Kidney glomerular epithelial cell (primary cell): ENCODE measurements around the gene MRPS9.

Experiments
- DNase-seq: peaks from one replicate; lab custom pipeline; 2025; lab: John Stamatoyannopoulos, UW

MRPS9 gene

DNA sequence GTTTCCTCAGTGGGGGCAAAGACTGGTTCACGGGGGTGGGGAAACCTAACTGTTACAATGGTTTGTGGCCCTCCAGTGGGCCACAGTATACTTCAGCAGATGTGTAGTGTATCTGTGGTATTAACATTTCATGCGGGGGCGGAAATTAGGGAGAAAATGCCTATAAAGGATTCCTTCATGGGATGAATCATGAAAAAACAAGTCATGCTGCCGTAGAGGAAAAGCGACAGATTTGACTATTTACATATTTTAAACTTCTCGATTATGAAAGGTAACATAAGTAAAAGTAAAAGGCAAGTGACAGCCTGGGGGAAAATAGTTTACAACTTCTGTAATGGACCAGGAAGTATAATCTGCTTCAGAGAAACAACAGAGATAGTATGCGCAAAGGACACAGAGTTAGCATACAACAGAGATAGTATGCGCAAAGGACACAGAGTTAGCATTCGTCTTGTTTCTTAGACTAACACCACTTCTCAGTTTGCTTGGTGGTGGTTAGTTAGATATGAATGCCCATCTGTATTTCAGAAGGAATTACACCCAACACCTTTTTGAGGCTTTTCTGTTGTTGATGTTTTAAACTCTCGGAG is 41.1 kb downstream of the MRPS9 start:
- no peak for DNase-seq

DNA sequence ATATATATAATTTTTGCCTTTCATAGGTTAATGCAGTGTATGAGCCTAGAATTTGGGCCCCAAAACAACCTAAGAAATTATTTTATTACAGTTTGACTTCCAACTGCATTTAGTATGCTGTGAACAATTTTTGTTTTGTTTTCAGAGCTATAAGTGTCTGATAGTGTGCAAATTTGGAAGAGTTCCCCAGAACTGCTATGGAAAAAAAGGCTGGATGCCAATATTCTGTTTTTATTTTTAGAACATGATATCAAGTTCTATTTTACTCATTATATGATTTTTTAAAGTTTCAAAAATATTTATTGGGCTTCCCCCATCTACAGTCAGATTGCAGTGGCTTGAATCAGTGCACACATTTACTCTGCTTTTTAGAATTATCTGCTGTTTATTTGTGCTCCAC is 42.6 kb downstream of the MRPS9 start:
- DNase-seq, result no peak

DNA sequence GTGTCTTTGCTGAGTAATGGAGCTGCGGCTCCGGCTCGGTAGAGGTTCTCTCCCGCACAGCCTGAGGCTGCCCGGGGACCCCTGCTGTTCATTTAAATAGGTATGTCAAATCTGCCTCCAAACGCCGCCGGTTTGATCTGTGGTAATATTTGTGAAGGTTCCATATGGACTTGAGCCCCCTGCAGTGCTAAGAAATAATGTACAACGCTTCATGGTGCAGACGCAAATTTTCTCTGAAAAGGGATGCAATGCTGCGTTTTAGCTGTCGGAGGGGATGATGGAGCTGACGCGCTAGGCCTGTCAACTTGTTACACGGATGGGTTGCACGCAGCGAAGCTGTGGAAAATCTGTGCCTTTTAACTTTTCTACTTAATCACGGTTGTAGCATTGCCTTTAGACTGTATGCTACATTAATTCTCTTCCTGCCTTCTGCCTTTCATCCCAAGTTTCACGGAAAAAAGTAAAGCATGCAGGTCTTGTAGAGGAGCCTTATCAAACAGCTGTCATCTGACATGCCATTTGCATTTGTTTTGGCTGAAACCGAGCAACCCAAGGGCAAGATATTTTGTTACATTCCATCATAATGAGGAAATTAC is 43.2 kb downstream of the MRPS9 start:
- DNase-seq, result no peak

DNA sequence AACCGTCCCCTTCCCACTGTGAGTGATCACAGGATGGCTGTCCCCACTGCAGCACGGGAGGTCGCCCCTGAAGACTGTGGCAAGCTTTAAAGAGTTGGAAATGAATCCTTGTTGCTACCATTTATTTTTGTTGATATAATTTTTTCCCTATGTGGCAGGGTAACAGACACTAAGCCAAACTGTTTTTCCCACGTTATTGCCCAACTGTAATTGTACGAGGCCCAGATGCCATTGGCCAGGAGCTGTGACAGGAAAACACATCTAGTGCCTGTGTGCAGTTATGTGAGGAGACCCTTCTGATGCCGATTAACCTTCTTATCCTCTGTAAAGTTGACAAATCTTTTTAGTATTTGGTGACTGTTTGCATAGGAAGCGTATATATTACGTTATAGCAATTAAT is 44.2 kb downstream of the MRPS9 start:
- no peak for DNase-seq

DNA sequence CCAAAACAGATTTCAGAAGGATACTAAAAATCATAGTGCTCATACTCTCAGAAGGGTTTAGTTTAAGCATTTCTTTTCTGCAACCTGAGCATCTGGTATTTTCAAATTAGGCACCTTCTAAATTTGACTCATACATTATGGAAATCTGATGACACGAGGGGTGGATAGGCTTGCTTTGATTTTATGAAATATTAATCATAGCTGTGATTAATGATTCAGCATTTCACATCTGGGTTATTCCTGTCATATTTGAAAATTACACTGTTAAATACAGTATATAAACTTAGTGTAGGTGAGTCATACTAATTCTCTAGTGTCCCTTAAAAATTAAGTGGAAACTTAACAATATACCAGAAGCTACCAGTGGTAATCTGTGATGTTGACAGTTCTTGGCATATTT is 47.7 kb downstream of the MRPS9 start:
- no peak for DNase-seq

DNA sequence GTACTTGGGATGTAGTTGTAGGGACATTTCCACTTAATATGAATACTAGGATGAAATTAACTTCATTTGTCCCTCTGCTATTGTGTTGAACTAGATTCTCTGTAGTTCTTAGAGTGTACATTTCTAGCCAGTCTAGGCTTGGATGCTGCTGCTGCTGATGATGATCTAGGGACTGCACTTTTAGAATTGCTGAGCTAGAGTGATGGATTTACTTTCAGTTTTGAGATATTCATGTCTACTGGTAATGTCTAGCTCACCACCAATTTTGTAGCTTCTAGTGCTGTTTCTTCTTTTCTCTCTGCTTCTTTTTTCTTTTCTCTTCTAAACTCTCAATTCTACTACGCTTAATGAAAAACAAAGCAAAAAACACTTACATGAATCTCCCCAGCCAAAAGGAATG is 49.4 kb downstream of the MRPS9 start:
- no peak for DNase-seq

DNA sequence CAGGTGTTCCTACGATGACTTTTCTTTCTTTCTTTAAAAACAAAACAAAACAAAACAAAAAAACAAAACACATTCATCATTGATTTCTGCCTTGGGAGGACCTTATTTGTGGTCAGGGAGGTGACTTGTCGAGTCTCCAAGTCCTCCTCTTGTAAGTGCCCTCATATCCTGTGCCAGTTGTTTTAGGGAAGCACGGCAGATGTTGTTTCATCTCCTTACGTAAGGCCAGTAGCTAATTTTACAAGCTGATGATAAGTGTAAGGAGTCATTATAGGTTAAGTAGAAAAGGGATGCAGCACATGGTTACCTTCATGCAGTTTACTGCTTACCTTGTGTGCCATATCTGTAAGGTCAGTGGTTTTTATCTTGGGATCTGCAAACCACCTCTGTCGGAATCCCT is 52.2 kb downstream of the MRPS9 start:
- DNase-seq, result no peak

DNA sequence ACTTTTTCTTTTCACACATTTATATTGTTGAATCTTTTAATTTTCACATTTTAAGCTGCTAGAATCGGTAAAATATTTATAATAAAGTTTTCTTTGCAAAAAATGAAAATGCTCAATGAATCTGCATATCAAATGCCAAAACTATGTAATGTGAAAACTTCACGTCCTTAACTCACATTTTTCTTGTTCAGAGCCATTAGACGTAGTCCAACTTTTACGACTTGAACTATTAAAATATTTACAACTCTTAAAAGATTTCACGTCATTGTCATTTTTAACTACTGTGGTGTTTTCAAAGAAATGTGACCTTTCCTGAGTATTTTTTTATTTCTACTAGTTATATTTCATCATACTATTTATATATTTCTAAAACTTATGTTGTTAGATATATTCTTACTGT is 54.9 kb downstream of the MRPS9 start:
- DNase-seq, result no peak

DNA sequence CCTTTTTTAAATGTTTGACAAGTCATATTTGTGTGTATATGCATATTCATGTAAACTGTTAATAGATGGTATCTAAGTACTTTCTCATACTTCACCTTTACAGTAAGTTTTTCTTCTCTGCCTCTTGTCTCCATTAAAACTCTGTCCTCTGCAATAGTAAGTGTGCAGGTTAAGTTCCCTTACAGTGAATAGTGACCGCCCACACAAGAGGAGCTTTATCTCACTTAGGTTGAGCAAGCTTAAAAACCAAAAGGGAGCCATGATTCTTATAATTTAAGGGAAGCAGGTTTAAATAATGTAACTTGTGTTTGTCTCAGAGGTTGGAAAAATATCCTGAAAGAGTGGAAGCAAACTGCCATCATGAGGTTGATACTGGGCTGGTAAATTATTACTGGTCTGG is 61.3 kb downstream of the MRPS9 start:
- DNase-seq, result no peak

DNA sequence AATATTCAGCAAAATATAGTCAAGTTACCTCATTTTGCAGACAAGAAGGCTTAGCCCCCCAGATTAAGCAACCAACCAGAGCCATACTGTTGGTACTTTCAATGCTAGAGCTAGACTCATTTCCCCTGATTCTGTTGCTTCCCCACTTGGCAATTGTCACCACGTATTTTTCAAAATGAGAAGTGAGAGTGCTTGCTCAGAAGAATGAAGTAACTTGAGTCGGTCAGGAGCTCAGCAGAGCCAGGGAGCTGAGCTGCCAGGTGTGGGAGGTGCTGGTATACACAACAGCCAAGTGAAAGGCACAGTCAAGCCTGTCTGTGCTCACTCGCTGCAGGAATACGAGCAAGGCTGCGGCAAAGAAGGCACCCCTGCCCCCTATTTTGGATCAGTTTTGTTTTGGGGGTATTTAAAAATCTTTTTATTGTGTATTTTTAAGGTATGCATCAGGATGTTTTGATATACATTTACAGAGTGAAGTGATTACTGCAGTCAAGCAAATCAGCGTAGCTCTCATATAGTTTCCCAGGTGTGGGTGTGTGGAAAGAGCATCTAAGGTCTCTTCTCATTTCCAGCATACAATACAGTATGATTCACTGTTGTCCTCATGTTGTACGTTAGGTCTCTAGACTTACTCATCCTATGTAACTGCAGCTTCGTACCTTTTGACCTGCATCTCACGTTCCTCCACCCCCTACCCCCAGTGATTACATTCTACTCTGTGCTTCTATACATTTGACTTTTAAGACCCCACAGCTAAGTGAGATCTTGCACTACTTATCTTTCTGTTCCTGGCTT is 62.4 kb downstream of the MRPS9 start:
- DNase-seq, result no peak

DNA sequence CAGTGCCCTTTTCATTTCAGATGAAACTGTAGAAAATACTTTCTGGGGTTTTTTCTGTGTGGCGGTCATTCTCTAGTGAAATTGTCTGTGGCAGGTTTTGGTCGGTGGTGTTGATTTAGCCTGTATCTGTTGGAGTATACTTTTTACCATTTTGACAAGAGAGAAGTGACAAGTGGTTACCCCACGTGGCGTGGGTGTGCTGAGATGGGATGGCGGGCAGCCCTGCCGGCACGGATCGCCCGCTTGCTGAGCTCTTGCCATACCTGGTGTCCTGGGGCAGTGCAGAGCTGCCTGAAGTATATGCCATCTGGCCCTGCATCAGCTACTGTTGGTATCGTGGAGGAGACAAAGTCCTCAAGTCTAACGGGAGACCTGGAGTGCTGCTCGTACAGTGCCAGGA is 64.1 kb downstream of the MRPS9 start:
- no peak for DNase-seq

DNA sequence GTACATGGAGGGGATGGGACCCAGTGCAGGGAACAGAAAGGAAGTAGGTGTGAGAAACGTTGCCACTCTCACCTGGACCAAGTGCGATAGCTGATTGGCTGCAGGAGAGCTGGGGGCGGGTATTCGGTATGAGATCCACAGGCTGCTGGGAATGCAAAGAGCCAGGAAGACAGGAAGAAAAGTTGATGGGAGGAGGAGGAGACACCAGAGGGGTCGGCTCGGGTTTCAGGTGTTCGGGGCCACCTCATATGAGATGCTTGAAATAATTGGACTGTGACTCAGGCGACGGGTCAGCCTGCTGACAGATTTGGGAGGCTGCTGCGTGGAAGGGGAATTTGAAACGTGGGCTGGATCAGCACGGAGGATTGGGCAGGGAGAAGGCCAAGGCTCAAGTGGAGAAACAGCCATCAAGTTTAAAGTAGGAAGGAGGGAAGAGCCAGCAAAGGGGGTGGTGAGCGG is 65.1 kb downstream of the MRPS9 start:
- DNase-seq, result peak; percentile 87

DNA sequence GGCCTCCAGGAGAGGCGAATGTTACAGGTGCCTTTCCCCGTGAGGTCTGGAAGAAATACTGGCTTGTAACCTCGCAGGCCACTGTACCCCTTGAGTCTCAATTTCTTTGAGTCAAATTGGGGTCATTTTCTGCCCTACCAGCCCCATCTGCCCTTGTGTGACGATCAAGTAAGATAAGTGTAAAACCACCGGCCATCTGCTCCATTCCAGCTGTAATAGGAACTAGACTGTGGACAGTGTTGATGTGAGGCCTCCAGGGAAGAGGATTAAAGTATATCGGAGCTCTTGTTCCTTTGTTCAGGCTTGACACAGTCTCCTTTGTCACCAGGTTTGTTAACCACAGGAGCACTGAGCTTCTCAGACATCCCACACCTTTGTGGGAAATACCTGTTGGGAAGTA is 65.6 kb downstream of the MRPS9 start:
- DNase-seq, result no peak

DNA sequence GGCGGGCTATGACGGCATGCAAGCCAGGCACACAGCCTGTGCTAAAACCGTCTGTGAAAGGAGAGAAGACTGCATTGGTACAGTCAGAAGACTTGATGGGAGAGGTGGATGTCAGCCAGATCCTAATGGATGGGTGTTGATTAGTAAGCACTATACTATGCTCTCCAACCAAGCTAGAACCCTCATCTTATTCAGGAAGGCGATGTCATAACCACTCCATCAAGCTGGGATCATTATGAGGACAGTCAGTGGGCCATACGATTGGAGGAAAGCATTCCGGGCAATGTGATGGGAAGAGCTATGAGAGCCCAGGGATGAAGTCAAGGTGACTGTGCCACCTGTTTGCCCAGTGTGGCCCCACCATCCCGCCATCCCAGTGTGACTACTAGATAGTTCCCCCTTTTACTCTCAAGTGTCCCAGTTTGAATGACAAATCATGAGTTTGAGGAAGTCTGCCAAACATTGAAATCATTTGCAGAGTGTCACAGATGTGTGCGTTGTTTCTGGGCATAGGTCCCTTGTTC is 66.4 kb downstream of the MRPS9 start:
- peak; percentile 26 for DNase-seq

DNA sequence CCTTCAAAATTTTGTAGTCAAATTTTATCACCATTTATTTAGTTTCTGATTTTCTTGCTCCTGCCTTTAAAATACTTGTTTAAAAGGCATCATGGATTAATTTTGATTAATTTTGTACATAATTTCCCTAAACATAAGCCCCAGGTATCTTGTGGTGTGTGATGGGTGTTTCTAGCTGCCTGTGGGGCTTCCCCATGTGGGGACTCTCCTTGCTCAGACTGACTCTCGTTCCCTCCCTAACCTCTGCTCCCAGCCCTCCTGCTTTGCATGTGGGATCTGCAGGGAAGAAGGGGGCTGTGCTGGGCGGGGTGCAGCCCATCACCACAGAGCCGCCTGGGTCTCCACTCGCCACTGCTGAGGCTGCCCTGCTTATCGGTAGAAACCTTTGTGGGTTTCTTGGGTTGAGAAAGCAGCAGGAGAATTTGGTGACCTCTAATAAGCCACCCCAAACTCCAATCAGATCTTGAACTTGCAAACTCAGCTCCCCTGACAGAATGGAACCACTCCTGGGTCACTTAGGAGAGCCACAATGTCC is 72.5 kb downstream of the MRPS9 start:
- no peak for DNase-seq

DNA sequence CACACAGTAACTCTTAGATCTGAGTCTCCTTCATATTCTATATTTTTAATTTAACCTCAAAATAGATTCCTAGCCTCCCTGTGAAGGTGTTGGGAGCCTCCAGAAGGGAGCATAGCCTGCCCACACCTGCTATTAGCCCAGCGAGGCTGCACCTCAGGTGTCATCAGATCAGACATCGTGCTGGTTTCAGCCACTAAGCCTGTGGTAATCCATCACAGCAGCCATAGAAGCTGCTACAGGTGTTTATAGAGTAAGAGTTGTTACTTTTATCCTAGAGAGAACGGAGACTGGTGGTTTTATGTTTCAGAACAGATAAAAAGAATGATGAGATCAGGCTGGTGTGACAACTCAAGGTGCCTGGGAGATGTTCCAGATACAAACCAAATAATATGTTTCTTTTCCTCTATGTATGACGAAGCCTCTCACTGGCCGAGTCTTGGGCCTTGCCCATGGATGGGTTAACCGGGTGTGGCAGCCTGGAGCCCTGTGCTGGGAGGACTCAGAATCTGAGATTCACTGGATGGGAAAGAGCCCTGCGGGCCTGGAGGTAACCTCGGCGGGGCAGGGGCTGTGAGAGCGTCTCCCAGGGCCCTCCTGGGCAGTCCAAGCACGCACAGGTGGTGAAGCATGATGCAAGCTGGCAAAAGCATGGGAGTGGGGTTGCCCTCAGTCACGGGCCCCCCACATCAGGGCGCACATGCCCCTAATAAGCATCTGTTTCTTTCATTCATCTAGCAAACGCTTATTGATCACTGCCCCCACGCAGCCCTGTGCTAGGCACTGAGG is 73.7 kb downstream of the MRPS9 start:
- DNase-seq, result no peak

DNA sequence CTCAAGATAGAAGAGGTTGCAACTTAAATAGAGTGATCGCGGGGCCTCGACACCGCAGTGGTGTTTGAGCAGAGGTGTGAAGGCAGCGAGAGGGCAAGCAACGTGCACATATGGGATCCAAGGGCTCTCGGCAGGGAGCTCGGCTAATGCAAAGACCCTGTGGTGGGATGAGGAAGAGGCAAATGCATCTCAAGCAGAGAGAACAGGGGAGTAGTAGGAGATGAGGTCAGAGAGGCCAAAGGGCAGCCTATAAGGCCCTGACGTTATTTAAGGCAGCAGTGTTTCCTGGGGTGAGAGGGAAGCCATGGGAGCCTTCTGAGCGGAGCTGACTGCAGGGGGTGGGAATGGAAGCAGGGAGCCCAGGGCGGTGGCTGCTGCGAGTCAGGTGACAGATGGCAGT is 74.5 kb downstream of the MRPS9 start:
- DNase-seq, result no peak

DNA sequence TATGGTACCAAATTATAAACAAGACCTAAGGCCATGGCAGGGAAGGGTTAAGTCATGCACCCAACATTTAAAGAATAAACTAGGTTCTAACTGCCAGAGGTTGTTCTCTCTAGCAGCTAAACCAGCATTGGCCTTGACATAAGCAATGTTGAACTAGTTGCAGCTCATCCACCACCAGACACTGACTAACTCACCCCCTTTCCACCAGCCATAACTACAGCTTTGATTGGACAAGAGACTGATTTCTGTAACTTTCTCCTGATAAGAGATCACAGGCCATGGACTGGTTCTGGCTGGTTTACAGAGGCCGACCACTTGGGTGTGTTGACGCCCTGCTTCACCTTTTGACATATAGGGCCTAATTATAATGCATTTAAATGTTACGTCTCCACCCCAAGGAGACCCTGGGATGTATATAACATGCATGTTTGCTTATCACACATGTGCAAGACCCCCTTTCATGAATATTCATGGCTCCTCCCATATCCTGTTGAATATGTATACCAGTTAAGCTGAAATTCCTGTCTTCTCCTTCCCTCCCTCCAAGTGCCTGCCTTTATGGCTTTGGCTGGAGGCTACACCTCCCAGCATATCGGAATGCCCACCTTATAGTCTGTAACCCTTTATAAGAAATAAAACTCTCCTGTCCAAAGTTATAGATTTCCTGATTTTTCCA is 75.9 kb downstream of the MRPS9 start:
- DNase-seq, result no peak

DNA sequence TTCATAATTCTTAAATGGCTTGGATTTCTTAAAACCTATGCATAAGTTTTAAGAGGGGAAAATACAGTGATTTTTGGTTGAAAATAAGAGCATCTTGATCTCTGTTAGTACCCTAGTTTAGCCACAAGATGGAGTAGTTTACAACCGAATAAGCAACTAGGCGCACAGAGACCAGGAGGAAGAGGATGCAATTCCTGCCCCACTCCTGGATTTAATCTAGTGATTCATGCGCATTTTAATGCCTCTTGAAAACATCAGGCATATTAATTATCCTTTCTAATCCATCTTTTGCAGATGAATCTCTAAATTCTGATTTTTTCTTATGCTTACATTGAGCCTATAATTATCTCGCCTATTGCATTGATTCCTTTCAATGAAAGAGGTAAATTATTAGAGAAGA is 76.7 kb downstream of the MRPS9 start:
- peak; percentile 47 for DNase-seq

DNA sequence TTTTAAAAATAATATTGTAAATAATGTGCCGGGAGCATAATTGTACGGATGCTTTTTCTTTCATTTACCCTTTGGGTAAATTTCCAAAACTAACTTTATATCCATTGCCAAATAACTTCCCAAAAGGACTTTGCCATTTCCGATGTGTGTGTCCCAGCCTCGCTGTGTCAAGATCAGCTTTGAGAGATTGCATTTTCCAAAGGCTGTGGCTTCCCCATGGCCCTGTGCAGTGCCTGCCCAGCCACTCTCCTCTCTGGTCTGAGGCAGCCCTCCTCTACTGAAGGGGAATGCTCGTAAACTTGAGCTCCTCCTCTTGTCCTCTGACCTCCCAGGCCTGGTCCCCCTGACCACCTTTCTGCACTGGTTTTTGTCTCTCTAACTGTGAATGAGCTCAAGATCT is 78.5 kb downstream of the MRPS9 start:
- no peak for DNase-seq

DNA sequence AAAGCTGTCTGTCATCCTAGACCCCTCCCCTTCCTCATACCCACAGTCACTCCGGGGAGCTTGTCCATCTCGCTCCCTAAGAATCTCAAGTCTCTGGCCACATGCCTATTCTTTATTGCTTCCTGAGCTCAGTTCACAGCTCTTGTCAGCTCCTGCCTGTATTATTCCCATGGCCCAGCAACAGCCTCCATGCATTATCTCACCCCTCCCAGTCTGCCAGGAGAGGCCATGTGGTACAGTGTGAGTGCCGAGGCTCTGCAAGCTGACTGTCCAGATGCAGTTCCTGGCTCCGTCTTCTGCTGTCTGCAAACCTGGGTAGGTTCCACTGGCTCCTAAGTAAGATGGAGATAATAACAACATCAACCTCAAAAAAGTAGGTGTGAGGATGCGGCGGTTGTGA is 79.7 kb downstream of the MRPS9 start:
- no peak for DNase-seq

DNA sequence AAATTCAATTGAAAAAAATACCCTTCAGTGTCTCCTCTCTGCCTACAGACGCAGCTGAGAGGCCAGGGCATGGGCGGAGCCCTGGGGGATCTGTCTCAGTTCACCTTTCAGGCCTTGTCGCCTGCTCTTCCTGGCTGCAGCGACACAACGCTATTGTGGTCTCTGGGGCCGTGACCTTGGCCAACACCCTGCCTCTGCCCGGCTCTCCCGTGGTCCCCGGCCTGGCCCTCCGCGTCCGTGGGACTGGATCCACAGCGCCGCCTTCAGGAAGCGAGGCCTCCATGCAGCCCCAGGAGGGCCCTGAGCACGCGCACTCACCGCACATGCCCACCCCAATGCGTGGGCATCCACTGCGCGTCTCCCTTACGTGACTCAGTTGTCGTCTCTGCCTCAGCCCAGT is 81.1 kb downstream of the MRPS9 start:
- no peak for DNase-seq
